Measurements from ENCODE around the gene RBM34.

DNA sequence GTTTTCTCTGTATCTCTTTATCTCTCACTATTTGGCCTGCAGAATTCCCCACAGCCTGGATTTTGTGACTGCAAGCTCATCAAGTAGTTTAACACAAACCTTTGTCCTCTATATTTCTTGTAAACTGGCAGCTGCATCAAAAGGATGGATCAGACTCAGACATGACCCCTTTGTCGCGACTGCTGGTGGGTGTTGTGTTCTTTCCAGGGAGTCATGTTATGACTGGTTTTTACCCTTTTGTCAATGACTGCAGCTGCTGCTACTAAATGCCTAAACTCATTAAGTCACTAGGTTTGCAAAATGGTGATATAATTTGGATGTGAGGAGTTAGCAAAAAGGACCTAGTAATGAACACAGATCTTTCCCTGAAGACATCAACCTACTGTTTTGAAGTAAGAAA is 22.2 kb downstream of the RBM34 start:
- TF ChIP-seq POLR2AphosphoS5 (IDR thresholded peaks at IDR 0.05) (no peak), POLR2A (IDR thresholded peaks at IDR 0.05) (no peak)
- TF ChIP-seq, protein P1, sequence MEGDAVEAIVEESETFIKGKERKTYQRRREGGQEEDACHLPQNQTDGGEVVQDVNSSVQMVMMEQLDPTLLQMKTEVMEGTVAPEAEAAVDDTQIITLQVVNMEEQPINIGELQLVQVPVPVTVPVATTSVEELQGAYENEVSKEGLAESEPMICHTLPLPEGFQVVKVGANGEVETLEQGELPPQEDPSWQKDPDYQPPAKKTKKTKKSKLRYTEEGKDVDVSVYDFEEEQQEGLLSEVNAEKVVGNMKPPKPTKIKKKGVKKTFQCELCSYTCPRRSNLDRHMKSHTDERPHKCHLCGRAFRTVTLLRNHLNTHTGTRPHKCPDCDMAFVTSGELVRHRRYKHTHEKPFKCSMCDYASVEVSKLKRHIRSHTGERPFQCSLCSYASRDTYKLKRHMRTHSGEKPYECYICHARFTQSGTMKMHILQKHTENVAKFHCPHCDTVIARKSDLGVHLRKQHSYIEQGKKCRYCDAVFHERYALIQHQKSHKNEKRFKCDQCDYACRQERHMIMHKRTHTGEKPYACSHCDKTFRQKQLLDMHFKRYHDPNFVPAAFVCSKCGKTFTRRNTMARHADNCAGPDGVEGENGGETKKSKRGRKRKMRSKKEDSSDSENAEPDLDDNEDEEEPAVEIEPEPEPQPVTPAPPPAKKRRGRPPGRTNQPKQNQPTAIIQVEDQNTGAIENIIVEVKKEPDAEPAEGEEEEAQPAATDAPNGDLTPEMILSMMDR (IDR thresholded peaks at IDR 0.05) = no peak
